Mesenchymal stem cell (in vitro differentiated cells and primary cell): ENCODE data around the gene FAM174B.

ENCODE experiments used
- DNase-seq: peaks from one replicate; pipeline ENCODE4 v3.0.0-alpha.2; 2013
- H2AFZ ChIP-seq: one replicate; pipeline ENCODE4 v1.6.1; 2013; ENCODE audit warnings: low read depth, mild to moderate bottlenecking, control low read depth, inconsistent platforms, low read length, moderate library complexity
- H2AK5ac ChIP-seq: 2 replicates; pipeline ENCODE4 v1.6.1; 2013; ENCODE audit warnings: low read length, moderate library complexity, mild to moderate bottlenecking, inconsistent platforms; ENCODE audit not compliant: severe bottlenecking
- H2BK120ac ChIP-seq: one replicate; pipeline ENCODE4 v1.6.1; 2013; ENCODE audit warnings: low read depth, mild to moderate bottlenecking, inconsistent platforms, low read length, moderate library complexity
- H2BK12ac ChIP-seq, 2 experiments: one replicate each; pipeline ENCODE4 v1.6.1; 2013; ENCODE audit warnings: inconsistent platforms in 2 of 2, low read length in 2 of 2, mild to moderate bottlenecking in 2 of 2, moderate library complexity in 2 of 2, control low read depth in 1 of 2
- H2BK15ac ChIP-seq: one replicate; pipeline ENCODE4 v1.6.1; 2013; ENCODE audit warnings: mild to moderate bottlenecking, low read depth, inconsistent platforms; ENCODE audit not compliant: poor library complexity, severe bottlenecking
- H2BK5ac ChIP-seq: 2 replicates; pipeline ENCODE4 v1.6.1; 2013; ENCODE audit warnings: low read depth, mild to moderate bottlenecking, low read length, control low read depth, inconsistent platforms; ENCODE audit not compliant: poor library complexity, severe bottlenecking
- H3K14ac ChIP-seq, 2 experiments: one replicate each; pipeline ENCODE4 v1.6.1; 2013; ENCODE audit warnings: inconsistent platforms in 2 of 2, low read length in 2 of 2, control low read depth in 1 of 2, mild to moderate bottlenecking in 1 of 2, moderate library complexity in 1 of 2
- H3K18ac ChIP-seq, 2 experiments: one replicate each; pipeline ENCODE4 v1.6.1; 2013; ENCODE audit warnings: inconsistent platforms in 2 of 2, low read length in 2 of 2, control low read depth in 1 of 2, low read depth in 1 of 2, mild to moderate bottlenecking in 1 of 2
- H3K23ac ChIP-seq, 2 experiments: one replicate each; pipeline ENCODE4 v1.6.1; 2013; ENCODE audit warnings: inconsistent platforms in 2 of 2, low read length in 2 of 2, mild to moderate bottlenecking in 2 of 2, moderate library complexity in 2 of 2, control low read depth in 1 of 2
- H3K27ac ChIP-seq: 2 replicates; pipeline ENCODE4 v1.5.1; 2013; ENCODE audit warnings: mild to moderate bottlenecking, moderate library complexity, low read length, control low read depth, inconsistent platforms; ENCODE audit not compliant: poor library complexity, severe bottlenecking
- H3K27me3 ChIP-seq, 2 experiments: 2 replicates each; pipeline versions ENCODE4 v1.6.1 to v1.7.0; 2013; ENCODE audit warnings: low read length in 2 of 2, mild to moderate bottlenecking in 2 of 2, moderate library complexity in 2 of 2, control low read depth in 1 of 2, inconsistent platforms in 1 of 2; ENCODE audit not compliant: control insufficient read depth in 1 of 2, insufficient read depth in 1 of 2
- H3K36me3 ChIP-seq, 2 experiments: 2 replicates each; pipeline versions ENCODE4 v1.6.1 to v1.7.0; 2013; ENCODE audit warnings: low read length in 2 of 2, control low read depth in 1 of 2, inconsistent platforms in 1 of 2, low read depth in 1 of 2, mild to moderate bottlenecking in 1 of 2; ENCODE audit not compliant: insufficient read depth in 2 of 2, control insufficient read depth in 1 of 2
- H3K4ac ChIP-seq, 2 experiments: one replicate each; pipeline ENCODE4 v1.6.1; 2013; ENCODE audit warnings: inconsistent platforms in 2 of 2, low read length in 2 of 2, mild to moderate bottlenecking in 2 of 2, moderate library complexity in 2 of 2, control low read depth in 1 of 2, low read depth in 1 of 2
- H3K4me1 ChIP-seq: 2 replicates; pipeline ENCODE4 v1.6.1; 2013; ENCODE audit warnings: low read depth, low read length, control low read depth; ENCODE audit not compliant: control insufficient read depth, insufficient read depth
- H3K4me2 ChIP-seq: 2 replicates; pipeline ENCODE4 v1.6.1; 2013; ENCODE audit warnings: low read length, mild to moderate bottlenecking, inconsistent platforms; ENCODE audit not compliant: poor library complexity, severe bottlenecking
- H3K4me3 ChIP-seq, 2 experiments: 2 replicates each; pipeline versions ENCODE4 v1.5.1 to v1.7.0; 2013; ENCODE audit warnings: low read length in 2 of 2, mild to moderate bottlenecking in 2 of 2, control low read depth in 1 of 2, low read depth in 1 of 2; ENCODE audit not compliant: insufficient read depth in 1 of 2
- H3K79me1 ChIP-seq: replicated peaks from 2 replicates; pipeline ENCODE4 v1.6.1; 2013; ENCODE audit warnings: mild to moderate bottlenecking, control low read depth, low read length, inconsistent platforms; ENCODE audit not compliant: poor library complexity, severe bottlenecking
- H3K9ac ChIP-seq: 2 replicates; pipeline ENCODE4 v1.7.0; 2013; ENCODE audit warnings: mild to moderate bottlenecking, low read length, moderate library complexity
- H3K9me3 ChIP-seq: 2 replicates; pipeline ENCODE4 v1.7.0; 2013; ENCODE audit warnings: mild to moderate bottlenecking, low read length; ENCODE audit not compliant: control insufficient read depth
- H4K8ac ChIP-seq: one replicate; pipeline ENCODE4 v1.6.1; 2013; ENCODE audit warnings: inconsistent platforms, mild to moderate bottlenecking, low read length, moderate library complexity
- H4K91ac ChIP-seq: one replicate; pipeline ENCODE4 v1.6.1; 2013; ENCODE audit warnings: mild to moderate bottlenecking, low read length, inconsistent platforms
- WGBS: methylation state at CpG from one replicate; pipeline ENCODE4 v1.1.7; 2013; ENCODE audit warnings: mixed read lengths; 5-methylcytosine and 5-hydroxymethylcytosine counted together

FAM174B gene

DNA sequence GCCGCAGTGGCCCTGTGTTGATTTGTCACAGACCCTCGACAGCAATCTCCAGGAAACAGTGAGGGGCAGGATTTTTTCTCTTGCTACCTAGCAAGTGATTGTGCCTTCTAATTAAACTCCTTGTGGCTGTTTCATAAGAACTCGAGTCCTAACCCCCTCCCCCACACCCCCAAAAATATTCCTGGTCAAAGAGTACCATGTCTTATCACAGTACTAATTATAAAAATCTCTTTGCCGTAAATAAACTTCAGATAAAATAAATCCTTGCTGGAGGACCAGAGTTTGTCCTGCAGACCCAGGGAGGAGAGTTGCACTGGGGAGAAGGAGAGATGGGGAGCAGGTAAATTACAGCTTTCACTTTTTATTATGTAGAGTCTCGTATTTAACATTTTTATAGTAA, 64.3 kb downstream of the FAM174B start:
- Histone ChIP-seq H3K9me3 (no peaks in the 10 kb centered on the region), H4K8ac (no peak overlapping the region), H2BK12ac (no peak overlapping the region), H3K14ac (no peak overlapping the region), H2BK120ac (no peak overlapping the region), H4K91ac (no peak overlapping the region), H2BK5ac (no peak overlapping the region), H3K9ac (no peak overlapping the region), H3K4me2 (no peak overlapping the region), H3K18ac (no peak overlapping the region), H2BK15ac (no peak overlapping the region), H3K23ac (no peak overlapping the region), H3K27me3 (peaks cover 0 to 36% of the 10 kb centered on the region in 2 experiments), H3K79me1 (no peaks in the 10 kb centered on the region), H2AFZ (no peak overlapping the region), H2AK5ac (no peak overlapping the region), H3K27ac (no peak overlapping the region), H3K4ac (no peak overlapping the region), H3K4me3 (no peak overlapping the region), H3K36me3 (no peaks in the 10 kb centered on the region), H3K4me1 (no peaks in the 10 kb centered on the region)
- no peak for DNase-seq
- WGBS: 61% methylated on average over 4 of the region's 5 CpGs

DNA sequence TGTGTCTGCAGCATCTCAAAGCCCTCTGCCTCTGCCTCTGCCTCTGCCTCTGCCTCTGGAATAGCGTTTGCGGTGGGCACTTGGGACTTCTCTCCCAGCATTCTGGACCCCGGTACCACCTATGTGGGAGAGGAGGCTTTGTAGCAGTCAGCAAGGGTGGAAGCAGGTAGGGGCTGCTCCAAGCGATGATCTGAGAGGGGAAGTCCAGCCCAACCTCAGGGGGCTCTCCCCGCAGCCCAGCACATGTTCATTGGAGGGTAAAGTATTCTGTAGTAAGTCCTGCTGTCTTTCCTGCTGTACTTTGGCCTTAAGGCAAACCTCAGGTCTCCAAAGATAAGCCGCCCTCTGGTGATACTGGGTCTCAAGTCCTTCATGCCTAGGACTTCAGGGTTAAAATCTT, 68.6 kb downstream of the FAM174B start:
- Histone ChIP-seq H3K9ac (no peak overlapping the region), H3K79me1 (no peaks in the 10 kb centered on the region), H3K4me2 (no peak overlapping the region), H2BK120ac (no peak overlapping the region), H4K8ac (no peak overlapping the region), H3K9me3 (no peaks in the 10 kb centered on the region), H2BK12ac (no peak overlapping the region), H2AK5ac (no peak overlapping the region), H3K14ac (no peak overlapping the region), H2BK15ac (no peak overlapping the region), H3K27me3 (peaks cover 0 to 26% of the 10 kb centered on the region in 2 experiments), H3K4ac (no peak overlapping the region), H2BK5ac (no peak overlapping the region), H3K4me3 (no peak overlapping the region), H3K23ac (no peak overlapping the region), H3K4me1 (no peaks in the 10 kb centered on the region), H3K27ac (no peak overlapping the region), H3K18ac (no peak overlapping the region), H3K36me3 (no peaks in the 10 kb centered on the region), H4K91ac (no peak overlapping the region), H2AFZ (no peak overlapping the region)
- WGBS: 87% methylated on average over 6 of the region's 6 CpGs
- no peak for DNase-seq

DNA sequence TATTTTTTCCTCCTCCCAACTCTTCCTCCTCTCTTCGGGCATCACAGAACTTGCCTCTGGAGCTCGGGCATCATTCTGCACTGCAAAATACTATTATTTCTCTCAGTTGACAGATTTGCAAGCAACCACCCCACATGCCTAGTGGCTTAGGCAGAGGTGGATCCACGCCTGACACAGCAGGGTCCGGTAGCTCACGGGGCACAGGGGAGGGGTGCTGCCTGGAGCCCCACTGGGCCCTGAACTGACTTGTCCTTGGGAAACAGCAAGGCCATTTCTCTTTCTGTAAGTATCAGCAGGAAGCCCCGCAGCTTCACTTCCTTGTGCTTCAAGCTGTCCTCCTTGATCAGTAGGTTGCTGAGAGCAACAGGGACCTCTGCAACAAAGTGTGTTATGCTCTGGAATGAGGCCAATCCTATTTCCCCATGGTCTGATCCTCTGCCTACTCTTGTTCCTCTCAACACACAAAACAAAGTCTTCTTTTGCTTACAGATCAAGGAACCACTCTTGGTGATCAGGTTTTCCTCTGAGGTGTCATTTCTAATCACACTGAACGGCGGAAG, 69.1 kb downstream of the FAM174B start:
- Histone ChIP-seq H3K9me3 (no peaks in the 10 kb centered on the region), H3K4me3 (no peak overlapping the region), H3K79me1 (no peaks in the 10 kb centered on the region), H2AK5ac (no peak overlapping the region), H3K4me2 (no peak overlapping the region), H3K4me1 (no peaks in the 10 kb centered on the region), H2AFZ (no peak overlapping the region), H2BK5ac (no peak overlapping the region), H2BK120ac (no peak overlapping the region), H3K27ac (no peak overlapping the region), H3K23ac (no peak overlapping the region), H4K91ac (no peak overlapping the region), H4K8ac (no peak overlapping the region), H3K4ac (no peak overlapping the region), H3K27me3 (peaks cover 0 to 27% of the 10 kb centered on the region in 2 experiments), H2BK15ac (no peak overlapping the region), H3K36me3 (no peaks in the 10 kb centered on the region), H3K18ac (no peak overlapping the region), H3K14ac (no peak overlapping the region), H2BK12ac (no peak overlapping the region), H3K9ac (no peak overlapping the region)
- DNase-seq: no peak
- WGBS: 78% methylated on average over 8 of the region's 8 CpGs

DNA sequence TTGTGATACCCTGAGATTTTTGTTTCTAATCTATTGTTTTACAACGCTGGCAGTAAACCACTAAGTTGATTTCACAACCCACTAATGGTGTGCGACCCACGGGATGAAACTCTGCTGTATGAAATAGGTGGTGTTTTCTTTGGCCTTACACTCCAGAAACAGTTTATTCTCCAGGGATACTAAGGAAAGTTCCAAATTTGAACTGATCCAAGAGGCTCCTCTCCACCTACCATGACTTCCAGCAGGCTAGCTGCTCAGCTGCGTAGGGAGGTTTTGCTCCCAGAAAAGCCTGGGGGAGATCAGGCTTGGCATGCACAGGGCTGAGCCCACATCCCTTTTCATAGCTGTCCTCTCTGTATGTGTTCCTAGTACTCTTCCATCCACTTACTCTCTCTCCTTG, 71.5 kb downstream of the FAM174B start:
- no peak overlapping the region for H2BK15ac ChIP-seq
- H3K18ac ChIP-seq: no peak overlapping the region
- H2BK12ac ChIP-seq: no peak overlapping the region
- no peaks in the 10 kb centered on the region for H3K79me1 ChIP-seq
- no peak overlapping the region for H3K4me3 ChIP-seq
- no peak overlapping the region for H4K91ac ChIP-seq
- 89% methylated on average over 3 of the region's 4 CpGs for WGBS
- H3K9me3 ChIP-seq: no peaks in the 10 kb centered on the region
- H2BK120ac ChIP-seq: no peak overlapping the region
- peaks cover 0 to 27% of the 10 kb centered on the region in 2 experiments for H3K27me3 ChIP-seq
- DNase-seq: no peak
- H3K9ac ChIP-seq: no peak overlapping the region
- no peak overlapping the region for H3K4ac ChIP-seq
- peaks cover 1% of the 10 kb centered on the region for H3K4me1 ChIP-seq
- no peak overlapping the region for H2AFZ ChIP-seq
- no peak overlapping the region for H3K14ac ChIP-seq
- no peak overlapping the region for H2AK5ac ChIP-seq
- H4K8ac ChIP-seq: no peak overlapping the region
- H3K27ac ChIP-seq: no peak overlapping the region
- no peaks in the 10 kb centered on the region for H3K36me3 ChIP-seq
- no peak overlapping the region for H3K4me2 ChIP-seq
- H3K23ac ChIP-seq: no peak overlapping the region
- no peak overlapping the region for H2BK5ac ChIP-seq
